GM18505 (cell line): ENCODE measurements around the gene NADSYN1.
A peak's percentile ranks its signal among the peaks of the same experiment; 100 is the strongest.
"Not testable (repeated sequence)": the region's sequence is repeated elsewhere in the genome, so short reads cannot be mapped to it uniquely, and the experiment has no call there.

Experiments used
- ATAC-seq: cut with Tn5 transposase; IDR thresholded peaks from one replicate; pipeline ENCODE4 v1.9.1; 2021; ENCODE audit not compliant: unreplicated experiment
- POLR2A ChIP-seq: IDR thresholded peaks from 4 replicates; pipeline ENCODE4 v1.6.1; 2011; ENCODE audit warnings: borderline replicate concordance; ENCODE audit not compliant: insufficient read depth, insufficient read length; ENCODE audit errors: extremely low read depth

NADSYN1 gene

DNA sequence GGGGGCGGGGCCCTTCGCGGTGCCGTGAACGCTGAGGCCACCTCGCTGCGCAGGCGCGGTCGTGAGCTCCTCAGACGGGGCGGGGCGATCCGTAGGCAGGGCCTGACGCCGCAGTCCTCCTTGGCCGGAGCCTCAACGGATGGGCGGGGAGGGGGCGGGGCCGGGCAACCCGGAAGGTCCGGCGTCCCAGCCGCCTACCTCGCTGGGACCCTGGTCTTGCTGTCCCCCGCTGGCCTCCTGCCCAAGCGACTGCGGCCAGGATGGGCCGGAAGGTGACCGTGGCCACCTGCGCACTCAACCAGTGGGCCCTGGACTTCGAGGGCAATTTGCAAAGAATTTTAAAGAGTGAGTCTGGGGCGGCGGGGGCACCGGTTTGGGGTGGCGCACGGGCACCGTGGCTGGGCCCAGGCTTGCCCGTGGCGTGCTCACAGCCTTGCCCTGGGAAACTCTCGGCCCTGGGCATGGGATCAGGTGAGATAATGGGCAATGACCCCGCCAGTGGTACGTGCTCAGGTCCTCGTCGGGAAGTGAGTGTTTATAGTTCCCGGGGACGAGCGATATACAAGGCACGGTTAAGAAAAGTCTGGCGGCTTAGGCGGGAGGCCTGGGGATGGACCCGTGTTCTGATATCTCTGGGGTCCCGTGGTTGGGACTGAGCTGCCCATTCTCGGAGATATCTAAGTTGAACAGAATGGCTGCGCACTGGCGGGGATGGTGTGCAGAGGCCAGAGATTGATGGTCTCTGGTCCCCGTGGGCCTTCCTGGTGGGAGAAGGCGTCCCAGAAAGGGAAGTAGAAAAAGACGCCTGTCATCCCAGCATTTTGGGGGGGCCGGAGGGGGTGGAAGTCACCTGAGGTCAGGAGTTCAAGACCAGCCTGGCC is at the start of gene NADSYN1:
TSS of gene NADSYN1 (plus strand) at position 167 of the 881 bp plus-strand sequence. CDS start at position 261, 94 bp downstream.
- peak; percentile 80 for TF ChIP-seq POLR2A
- peak; percentile 54 for ATAC-seq

DNA sequence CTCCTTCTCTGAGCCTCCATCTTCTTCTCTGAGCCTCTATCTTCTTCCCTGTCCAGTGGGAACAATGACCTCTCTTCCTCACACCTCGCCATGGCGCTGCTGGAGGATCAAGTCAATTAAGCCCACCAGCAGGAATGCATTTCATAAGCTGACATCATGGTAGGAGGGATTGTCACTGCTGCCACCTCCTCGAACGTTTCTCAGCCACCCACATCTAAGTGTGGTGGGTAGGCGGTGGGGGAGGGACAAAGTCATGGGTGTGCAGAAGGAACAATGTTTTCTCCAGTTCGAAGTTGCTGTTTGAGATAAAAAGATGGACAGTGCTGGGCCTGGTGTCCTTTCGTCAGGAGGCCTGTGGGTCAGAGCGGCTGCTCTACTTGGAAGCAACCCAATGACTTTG is 48.8 kb upstream of the NADSYN1 start:
- no peak for ATAC-seq
- no peak for TF ChIP-seq POLR2A

- no peak for ATAC-seq
- TF ChIP-seq POLR2A: no peak
These were observed 46.3 kb upstream of the NADSYN1 start for GRCh38 chr11:71406681-71407080.

- no peak for ATAC-seq
- TF ChIP-seq POLR2A: no peak
These were observed 45.6 kb upstream of the NADSYN1 start for GRCh38 chr11:71407356-71407755.

- no peak for ATAC-seq
- TF ChIP-seq POLR2A: no peak
These were observed 44.2 kb upstream of the NADSYN1 start for GRCh38 chr11:71408826-71409225.

- TF ChIP-seq POLR2A: no peak
- ATAC-seq: no peak
These were observed 42.5 kb upstream of the NADSYN1 start for GRCh38 chr11:71410363-71410966.

DNA sequence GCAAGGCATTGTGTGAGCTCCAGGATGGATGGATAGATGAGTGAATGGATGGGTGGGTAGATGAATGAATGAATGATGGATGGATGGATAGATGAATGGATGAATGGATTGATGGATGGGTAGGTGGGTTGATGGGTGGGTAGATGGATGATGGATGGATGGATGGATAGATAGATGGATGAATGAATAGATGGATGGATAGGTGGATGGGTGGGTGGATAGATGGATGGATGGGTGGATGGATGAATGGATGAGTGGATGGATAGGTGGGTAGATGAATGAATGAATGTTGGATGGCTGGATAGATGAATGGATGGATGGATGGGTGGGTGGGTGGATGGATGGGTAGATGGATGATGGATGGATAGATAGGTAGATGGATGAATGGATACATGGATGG is 38.4 kb upstream of the NADSYN1 start:
- TF ChIP-seq POLR2A: no peak
- ATAC-seq: no peak

DNA sequence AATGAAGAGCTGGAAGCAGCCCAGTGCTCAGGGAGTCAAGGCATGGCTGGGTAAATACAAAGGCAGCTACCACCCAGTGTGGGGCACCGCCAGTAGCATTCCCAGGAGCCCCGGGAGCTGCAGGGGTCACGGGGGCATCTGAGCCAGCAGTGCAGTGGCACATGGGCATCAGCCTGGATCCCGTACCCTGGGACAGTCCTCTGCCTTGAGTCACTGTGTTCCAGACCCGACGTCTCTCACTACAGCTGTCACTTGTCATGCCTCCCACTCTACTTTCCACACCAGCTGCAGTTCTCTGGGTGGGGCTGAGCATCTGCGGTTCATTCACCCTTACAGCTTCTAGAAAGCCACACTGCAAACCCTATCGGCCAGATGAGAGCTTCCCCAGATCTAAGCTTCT is 34.4 kb upstream of the NADSYN1 start:
- no peak for ATAC-seq
- TF ChIP-seq POLR2A: no peak

GRCh38 chr11:71420455-71421241 is 32.4 kb upstream of the NADSYN1 start:
- ATAC-seq: no peak
- no peak for TF ChIP-seq POLR2A

- no peak for TF ChIP-seq POLR2A
- no peak for ATAC-seq
These were observed 31.5 kb upstream of the NADSYN1 start for GRCh38 chr11:71421392-71421950.

GRCh38 chr11:71422318-71422717 is 30.7 kb upstream of the NADSYN1 start:
- not testable (repeated sequence) for ATAC-seq

DNA sequence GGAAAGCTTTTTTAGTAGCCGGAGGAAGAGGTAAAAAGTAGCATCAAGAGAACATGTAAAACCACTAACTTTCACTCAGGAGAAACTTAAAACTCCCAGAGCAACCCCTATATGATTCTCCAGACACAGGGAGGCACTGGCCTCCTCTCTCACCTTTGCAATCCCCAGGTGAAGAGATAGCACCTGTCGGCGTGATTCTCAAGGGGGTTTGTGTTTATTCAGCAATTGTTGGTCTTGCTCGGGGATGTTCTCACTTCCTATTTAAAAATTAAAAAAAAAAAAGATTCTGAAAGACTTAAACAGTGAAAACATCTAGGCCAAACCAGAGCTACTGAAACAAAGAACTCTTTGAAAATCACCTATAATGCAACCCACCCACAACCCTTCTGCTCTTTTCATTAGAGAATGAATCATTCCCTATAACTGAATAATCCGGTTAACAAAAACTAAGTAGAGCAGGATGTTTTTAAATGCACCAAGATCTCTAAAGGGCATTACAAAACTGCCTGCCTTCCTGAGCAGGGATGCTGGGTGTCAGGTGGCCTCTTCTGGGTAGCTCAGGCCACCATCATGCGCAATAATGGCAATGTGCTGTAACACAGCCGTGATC is 29.7 kb upstream of the NADSYN1 start:
- no peak for TF ChIP-seq POLR2A
- no peak for ATAC-seq

DNA sequence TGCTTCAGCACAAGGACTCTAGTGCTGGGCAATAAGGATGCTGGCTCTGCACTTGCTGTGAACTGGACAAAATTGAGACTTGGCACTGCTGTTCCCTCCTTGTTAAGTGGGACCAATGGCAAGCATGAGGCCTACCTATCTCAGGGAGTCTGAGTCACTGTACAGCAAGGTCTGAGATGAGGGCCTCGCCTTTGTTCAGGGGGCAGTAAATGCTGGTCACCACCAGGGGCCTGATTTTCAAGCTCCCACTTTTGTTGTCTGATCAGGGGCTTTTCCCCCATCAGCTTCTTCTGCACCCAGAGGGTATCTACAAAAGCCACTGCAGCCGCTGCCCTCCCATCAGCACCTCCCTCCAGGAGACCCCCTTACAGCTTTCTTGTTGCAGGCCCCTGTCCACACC is 27.6 kb upstream of the NADSYN1 start:
- ATAC-seq: no peak
- TF ChIP-seq POLR2A: no peak
